ENCODE measurements around the gene ZNF135.

The ZNF135 gene

DNA sequence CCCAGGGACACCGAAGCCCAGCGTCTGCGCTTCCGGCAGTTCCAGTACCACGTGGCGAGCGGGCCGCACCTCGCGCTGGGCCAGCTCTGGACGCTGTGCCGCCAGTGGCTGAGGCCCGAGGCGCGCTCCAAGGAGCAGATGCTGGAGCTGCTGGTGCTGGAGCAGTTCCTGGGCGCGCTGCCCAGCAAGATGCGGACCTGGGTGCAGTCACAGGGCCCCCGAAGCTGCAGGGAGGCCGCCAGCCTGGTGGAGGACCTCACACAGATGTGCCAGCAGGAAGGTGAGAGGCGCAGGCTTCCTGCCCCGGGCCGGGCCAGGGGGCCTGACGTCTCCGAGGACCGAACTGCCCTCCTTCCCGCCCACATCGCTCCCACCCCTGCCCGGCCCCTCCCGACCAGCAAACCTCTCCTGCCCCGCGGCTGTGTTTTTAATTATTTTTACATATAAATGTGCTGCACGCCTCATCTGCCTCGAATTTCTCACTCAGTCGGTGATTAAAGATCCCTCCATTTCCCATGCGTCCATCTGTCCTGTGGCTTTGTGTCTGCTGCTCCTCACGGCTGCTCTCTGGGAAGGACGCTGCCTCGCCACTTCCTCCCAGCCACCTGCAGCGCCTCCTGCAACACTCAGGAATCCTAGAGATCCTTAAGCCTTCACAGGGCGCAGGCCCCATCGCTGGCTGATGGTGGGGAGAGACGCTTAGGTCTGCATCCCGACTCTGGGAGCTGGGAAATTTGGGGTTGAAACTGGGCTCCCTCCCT lies 21.0 kb upstream of the ZNF135 start:
- Histone ChIP-seq H3K36me3 (ENCODE audit: control insufficient read depth, insufficient read depth, low read length) (no peaks in the 10 kb centered on the region), H3K27ac (ENCODE audit: low read depth, low read length) (no peak overlapping the region), H3K4me1 (ENCODE audit: control insufficient read depth, insufficient read depth, low read length) (no peaks in the 10 kb centered on the region), H3K9ac (ENCODE audit: low read length) (no peak overlapping the region), H3K27me3 (ENCODE audit: control insufficient read depth, insufficient read depth, low read length) (no peaks in the 10 kb centered on the region), H3K4me3 (ENCODE audit: low read length) (no peak overlapping the region)

DNA sequence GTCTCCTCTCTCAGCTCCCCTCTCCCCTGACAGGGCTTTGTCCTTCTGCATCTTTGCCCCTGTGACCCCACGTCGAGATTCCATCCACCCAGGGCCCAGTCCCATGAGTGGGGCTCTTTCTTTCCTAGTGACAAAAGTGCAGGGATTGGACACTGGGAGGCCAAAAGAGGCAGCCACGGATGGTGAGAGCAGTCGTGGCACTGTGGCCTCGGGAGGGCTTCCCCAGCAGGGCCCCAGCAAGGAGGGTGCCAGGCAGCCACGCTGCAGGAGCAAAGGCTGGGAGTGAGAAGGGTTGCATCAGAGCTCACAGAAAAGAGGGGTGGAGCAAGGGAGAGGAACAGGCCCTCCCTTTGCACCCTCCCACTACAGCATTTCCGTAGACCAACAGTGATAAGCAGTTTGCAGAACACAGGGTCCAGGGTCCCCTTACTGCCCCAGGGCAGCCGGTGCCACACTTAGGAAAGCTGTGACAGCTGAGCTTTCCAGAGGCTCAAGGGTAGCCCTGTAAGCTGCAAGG lies 20.3 kb upstream of the ZNF135 start:
- Histone ChIP-seq H3K27ac (ENCODE audit: low read depth, low read length) (no peak overlapping the region), H3K4me1 (ENCODE audit: control insufficient read depth, insufficient read depth, low read length) (no peaks in the 10 kb centered on the region), H3K36me3 (ENCODE audit: control insufficient read depth, insufficient read depth, low read length) (no peaks in the 10 kb centered on the region), H3K9ac (ENCODE audit: low read length) (no peak overlapping the region), H3K27me3 (ENCODE audit: control insufficient read depth, insufficient read depth, low read length) (no peaks in the 10 kb centered on the region), H3K4me3 (ENCODE audit: low read length) (no peak overlapping the region)

DNA sequence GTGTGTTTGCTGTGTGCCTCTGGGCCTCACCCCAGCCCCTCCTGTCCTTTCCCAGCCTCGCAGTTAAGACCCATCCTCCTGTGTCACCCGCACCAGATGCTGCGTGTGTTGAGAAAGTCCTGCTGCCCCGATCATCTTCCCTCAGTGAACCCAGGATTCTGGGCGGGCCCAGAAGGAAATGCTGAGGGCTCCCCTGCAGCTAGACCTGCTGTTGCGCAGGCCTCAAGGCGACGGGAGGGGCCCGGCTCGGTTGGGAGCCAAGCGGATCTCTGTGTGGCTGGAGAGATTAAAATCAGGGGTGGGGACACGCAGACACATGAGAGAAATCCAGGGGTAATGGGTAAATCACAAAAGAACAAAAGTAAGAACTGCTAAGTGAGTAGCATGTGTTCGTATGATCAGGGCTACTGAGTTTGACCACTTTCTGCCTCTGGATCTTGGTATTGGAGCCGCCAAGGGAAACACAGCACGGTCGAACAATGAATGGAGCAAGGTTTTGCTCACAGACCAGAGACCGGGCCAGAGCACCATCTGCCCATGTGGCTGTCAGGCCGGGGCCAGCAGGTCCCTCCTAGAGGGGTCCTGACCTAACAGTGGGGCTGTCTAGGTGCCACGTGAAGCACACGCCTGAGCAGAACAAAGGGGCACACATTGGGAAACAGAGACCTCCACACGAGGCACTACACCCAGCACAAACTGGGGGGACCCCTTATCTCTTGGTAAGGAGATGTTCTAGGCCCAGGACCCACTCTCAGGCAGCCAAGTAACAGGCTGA lies 18.1 kb upstream of the ZNF135 start:
- Histone ChIP-seq H3K27me3 (ENCODE audit: control insufficient read depth, insufficient read depth, low read length) (no peaks in the 10 kb centered on the region), H3K4me1 (ENCODE audit: control insufficient read depth, insufficient read depth, low read length) (no peaks in the 10 kb centered on the region), H3K27ac (ENCODE audit: low read depth, low read length) (no peak overlapping the region), H3K9ac (ENCODE audit: low read length) (no peak overlapping the region), H3K4me3 (ENCODE audit: low read length) (no peak overlapping the region), H3K36me3 (ENCODE audit: control insufficient read depth, insufficient read depth, low read length) (no peaks in the 10 kb centered on the region)

DNA sequence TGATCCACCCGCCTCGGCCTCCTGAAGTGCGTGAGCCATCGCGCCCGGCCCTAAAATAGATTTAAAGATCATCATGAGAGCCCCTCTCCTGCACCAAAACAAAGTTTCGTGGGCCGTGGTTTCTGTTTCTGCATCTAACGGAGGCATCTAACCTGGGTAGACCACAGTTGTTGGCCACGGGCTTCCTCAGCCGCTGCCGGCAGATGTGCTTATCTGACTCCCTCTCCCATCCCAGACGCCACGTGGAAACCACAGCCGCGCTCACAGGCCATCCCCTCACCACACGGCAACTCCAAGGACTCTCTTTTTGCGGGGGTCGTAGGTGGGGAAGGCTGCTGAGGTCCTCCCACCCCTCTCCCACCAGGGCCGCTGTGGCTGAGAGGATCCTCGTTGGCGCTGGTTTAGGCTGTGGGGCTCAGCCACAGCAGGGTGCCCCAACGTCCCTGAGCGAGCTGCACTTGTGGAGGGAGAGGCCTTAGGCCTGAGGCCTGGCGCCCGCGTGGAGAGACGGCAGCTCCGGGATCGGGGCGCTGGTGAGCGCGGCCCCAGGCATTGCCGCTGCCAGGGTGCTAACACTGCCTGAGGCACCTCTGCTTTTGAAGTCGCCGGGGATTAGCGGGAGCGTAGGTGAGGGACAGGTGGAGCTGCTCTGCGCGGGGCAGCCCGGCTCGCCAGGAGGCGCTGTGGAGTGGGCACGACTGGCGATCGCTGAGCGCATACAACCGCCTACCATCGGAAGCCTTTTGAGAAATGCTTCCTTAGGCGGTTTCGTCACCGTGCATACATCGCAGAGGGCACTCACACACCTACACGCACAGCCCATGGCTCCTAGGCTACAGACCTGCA lies 16.4 kb upstream of the ZNF135 start:
- Histone ChIP-seq H3K9ac (ENCODE audit: low read length) (no peak overlapping the region), H3K36me3 (ENCODE audit: control insufficient read depth, insufficient read depth, low read length) (no peaks in the 10 kb centered on the region), H3K4me1 (ENCODE audit: control insufficient read depth, insufficient read depth, low read length) (no peaks in the 10 kb centered on the region), H3K4me3 (ENCODE audit: low read length) (no peak overlapping the region), H3K27ac (ENCODE audit: low read depth, low read length) (no peak overlapping the region), H3K27me3 (ENCODE audit: control insufficient read depth, insufficient read depth, low read length) (no peaks in the 10 kb centered on the region)

DNA sequence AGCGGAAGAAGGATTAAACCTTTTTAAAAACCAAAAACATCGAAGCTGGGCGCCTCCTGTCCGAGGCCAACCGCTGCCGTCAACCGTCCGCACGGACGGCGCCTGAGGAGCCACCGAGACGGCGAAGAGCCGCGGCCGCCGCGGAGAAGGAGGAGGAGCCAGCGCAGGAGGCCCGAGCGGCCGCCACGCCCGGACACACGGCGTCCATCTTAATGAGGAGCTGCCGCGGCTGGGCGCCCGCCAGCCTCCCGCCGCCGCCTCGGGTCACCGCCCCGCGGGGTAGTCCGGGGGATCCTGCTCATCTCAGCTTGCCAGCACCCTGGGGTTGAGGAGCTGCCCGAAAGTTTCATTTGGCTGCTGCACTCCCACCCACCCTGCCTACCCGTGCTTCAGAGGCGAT lies 14.7 kb upstream of the ZNF135 start:
- Histone ChIP-seq H3K27ac (ENCODE audit: low read depth, low read length) (no peak overlapping the region), H3K36me3 (ENCODE audit: control insufficient read depth, insufficient read depth, low read length) (no peaks in the 10 kb centered on the region), H3K4me3 (ENCODE audit: low read length) (no peak overlapping the region), H3K4me1 (ENCODE audit: control insufficient read depth, insufficient read depth, low read length) (no peaks in the 10 kb centered on the region), H3K27me3 (ENCODE audit: control insufficient read depth, insufficient read depth, low read length) (no peaks in the 10 kb centered on the region), H3K9ac (ENCODE audit: low read length) (no peak overlapping the region)

DNA sequence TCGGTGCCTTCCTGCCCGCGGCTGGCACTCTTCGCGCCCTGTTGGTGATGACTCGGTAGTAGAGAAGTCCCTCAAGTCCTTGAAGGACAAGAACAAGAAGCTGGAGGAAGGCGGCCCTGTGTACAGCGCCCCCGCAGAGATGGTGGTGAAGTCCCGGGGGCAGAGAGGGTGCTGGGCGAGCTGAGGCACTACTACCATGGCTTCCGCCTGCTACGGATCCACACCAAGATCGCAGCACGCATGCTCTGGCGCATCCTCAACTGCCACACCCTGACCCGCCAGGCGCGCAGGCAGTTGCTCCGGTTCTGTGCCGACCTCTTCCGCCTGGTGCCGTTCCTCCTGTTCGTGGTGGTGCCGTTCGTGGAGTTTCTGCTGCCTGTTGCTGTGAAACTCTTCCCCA lies 14.2 kb upstream of the ZNF135 start:
- Histone ChIP-seq H3K27me3 (ENCODE audit: control insufficient read depth, insufficient read depth, low read length) (no peaks in the 10 kb centered on the region), H3K4me3 (ENCODE audit: low read length) (no peak overlapping the region), H3K36me3 (ENCODE audit: control insufficient read depth, insufficient read depth, low read length) (no peaks in the 10 kb centered on the region), H3K27ac (ENCODE audit: low read depth, low read length) (no peak overlapping the region), H3K9ac (ENCODE audit: low read length) (no peak overlapping the region), H3K4me1 (ENCODE audit: control insufficient read depth, insufficient read depth, low read length) (no peaks in the 10 kb centered on the region)

DNA sequence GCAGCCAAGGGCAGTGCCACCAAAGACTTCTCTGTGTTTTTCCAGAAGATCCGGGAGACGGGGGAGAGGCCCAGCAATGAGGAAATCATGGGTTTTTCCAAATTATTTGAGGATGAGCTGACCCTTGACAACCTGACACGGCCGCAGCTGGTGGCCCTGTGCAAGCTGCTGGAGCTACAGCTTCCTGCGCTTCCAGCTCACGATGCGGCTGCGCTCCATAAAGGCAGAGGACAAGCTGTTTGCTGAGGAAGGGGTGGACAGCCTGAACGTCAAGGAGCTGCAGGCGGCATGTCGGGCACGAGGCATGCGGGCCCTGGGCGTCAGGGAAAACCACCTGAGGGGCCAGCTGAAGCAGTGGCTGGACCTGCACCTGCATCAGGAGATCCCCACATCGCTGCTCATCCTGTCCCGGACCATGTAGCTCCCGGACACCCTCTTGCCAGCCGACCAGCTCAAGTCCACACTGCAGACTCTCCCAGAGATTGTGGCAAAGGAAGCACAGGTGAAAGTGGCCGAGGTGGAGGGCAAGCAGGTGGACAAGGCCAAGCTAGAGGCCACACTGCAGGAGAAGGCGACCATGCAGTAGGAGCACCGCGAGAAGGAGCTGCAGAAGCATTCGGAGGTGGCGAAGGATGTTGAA lies 13.6 kb upstream of the ZNF135 start:
- H3K27me3 ChIP-seq (ENCODE audit: control insufficient read depth, insufficient read depth, low read length), result no peaks in the 10 kb centered on the region
- H3K27ac ChIP-seq (ENCODE audit: low read depth, low read length), result no peak overlapping the region
- H3K9ac ChIP-seq (ENCODE audit: low read length), result no peak overlapping the region
- no peak overlapping the region for H3K4me3 ChIP-seq (ENCODE audit: low read length)
- no peaks in the 10 kb centered on the region for H3K4me1 ChIP-seq (ENCODE audit: control insufficient read depth, insufficient read depth, low read length)
- H3K36me3 ChIP-seq (ENCODE audit: control insufficient read depth, insufficient read depth, low read length), result no peaks in the 10 kb centered on the region

DNA sequence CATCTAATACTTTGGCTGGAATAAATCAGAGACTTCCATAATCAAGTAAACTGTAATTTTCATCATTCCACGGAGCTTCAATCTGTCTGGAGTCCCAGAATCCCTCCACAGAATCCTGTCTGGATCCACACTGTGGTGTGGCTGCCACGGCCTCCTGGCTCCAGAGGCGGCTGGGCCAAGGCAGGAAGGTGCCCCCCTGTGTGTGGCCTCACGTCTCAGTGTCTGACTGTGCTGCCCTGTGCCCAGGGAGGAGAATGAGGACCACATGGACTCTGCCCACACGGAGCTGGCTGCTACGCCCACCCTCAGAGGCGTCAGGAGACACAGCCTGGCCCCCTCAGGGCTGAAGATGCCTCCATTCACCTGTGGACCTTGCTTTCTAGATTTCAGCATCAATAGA lies 12.2 kb upstream of the ZNF135 start:
- Histone ChIP-seq H3K27me3 (ENCODE audit: control insufficient read depth, insufficient read depth, low read length) (no peaks in the 10 kb centered on the region), H3K27ac (ENCODE audit: low read depth, low read length) (no peak overlapping the region), H3K4me3 (ENCODE audit: low read length) (no peak overlapping the region), H3K9ac (ENCODE audit: low read length) (no peak overlapping the region), H3K36me3 (ENCODE audit: control insufficient read depth, insufficient read depth, low read length) (no peaks in the 10 kb centered on the region), H3K4me1 (ENCODE audit: control insufficient read depth, insufficient read depth, low read length) (no peaks in the 10 kb centered on the region)

DNA sequence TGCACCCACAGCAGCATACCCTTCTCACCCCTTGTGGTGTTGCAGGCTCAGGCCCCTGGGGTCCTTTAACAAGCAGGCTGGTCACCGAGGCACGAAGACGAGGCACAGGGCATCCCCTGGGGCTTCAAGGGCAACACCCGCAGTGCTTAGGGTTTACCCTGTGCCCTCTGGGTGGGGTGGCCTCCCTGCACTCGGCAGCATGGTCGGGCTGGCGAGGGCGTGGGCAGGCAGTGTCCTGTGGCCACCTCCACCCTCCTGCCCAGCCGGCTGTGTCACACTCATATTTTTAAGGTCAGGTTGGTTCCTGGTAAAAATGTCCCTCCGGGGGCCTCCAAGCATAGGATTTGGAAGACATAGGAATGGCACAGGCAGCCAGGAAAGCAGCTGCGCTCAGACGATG lies 11.4 kb upstream of the ZNF135 start:
- Histone ChIP-seq H3K27me3 (ENCODE audit: control insufficient read depth, insufficient read depth, low read length) (no peaks in the 10 kb centered on the region), H3K9ac (ENCODE audit: low read length) (no peak overlapping the region), H3K36me3 (ENCODE audit: control insufficient read depth, insufficient read depth, low read length) (no peaks in the 10 kb centered on the region), H3K27ac (ENCODE audit: low read depth, low read length) (no peak overlapping the region), H3K4me1 (ENCODE audit: control insufficient read depth, insufficient read depth, low read length) (no peaks in the 10 kb centered on the region), H3K4me3 (ENCODE audit: low read length) (no peak overlapping the region)

DNA sequence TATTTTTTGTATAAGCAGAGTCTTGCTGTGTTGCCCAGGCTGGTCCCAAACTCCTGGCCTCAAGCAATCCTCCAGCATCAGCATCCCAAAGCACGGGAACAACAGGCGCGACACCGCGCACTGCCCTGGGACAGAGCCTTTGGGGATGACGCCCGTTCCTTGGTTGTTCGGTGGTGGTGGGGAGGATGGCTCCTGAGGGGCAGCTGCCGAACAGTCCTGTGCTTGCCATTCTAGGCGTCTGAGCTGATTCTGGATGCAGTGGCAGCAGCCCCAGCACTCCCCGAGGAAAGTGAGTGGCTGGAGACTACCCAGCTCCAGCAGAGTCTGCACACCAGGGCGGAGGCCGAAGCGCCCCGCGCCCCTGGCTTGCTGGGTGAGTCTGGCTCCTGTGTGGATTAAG lies 6.8 kb upstream of the ZNF135 start:
- no peak overlapping the region for H3K9ac ChIP-seq (ENCODE audit: low read length)
- H3K4me1 ChIP-seq (ENCODE audit: control insufficient read depth, insufficient read depth, low read length), result no peaks in the 10 kb centered on the region
- H3K36me3 ChIP-seq (ENCODE audit: control insufficient read depth, insufficient read depth, low read length), result no peaks in the 10 kb centered on the region
- H3K27me3 ChIP-seq (ENCODE audit: control insufficient read depth, insufficient read depth, low read length), result no peaks in the 10 kb centered on the region
- no peak overlapping the region for H3K27ac ChIP-seq (ENCODE audit: low read depth, low read length)
- H3K4me3 ChIP-seq (ENCODE audit: low read length), result no peak overlapping the region

DNA sequence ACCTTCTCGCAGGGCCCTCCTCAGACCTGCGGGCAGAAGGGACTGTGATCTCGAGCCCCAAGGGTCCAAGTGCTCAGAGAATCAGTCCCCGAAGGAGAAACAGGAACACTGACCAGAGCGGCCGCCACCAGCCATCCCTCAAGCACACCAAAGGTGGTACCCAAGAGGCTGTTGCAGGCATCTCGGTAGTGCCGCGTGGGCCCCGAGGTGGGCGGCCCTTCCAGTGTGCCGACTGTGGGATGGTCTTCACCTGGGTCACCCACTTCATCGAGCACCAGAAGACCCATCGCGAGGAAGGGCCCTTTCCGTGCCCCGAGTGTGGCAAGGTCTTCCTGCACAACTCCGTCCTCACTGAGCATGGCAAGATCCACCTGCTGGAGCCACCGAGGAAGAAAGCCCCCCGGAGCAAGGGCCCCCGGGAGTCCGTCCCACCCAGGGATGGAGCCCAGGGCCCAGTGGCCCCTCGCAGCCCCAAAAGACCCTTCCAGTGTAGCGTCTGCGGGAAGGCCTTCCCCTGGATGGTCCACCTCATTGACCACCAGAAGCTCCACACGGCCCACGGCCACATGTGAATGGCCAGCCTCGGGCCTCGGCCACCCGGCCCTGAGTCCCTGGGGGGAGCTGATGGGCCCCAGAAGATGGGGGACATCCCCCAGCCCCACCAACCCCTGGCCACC lies 5.5 kb upstream of the ZNF135 start:
- H3K36me3 ChIP-seq (ENCODE audit: control insufficient read depth, insufficient read depth, low read length), result no peaks in the 10 kb centered on the region
- H3K4me3 ChIP-seq (ENCODE audit: low read length), result no peak overlapping the region
- peaks cover 2% of the 10 kb centered on the region for H3K4me1 ChIP-seq (ENCODE audit: control insufficient read depth, insufficient read depth, low read length)
- H3K9ac ChIP-seq (ENCODE audit: low read length), result no peak overlapping the region
- H3K27me3 ChIP-seq (ENCODE audit: control insufficient read depth, insufficient read depth, low read length), result no peaks in the 10 kb centered on the region
- no peak overlapping the region for H3K27ac ChIP-seq (ENCODE audit: low read depth, low read length)

Data from rectal smooth muscle tissue (tissue), 1 donor.